Naive B cell (primary cell): Measurements from ENCODE around the gene FOCAD. TPM values are rescaled to one million over a fixed set of nuclear protein-coding genes. Genes with fewer than 3 reads are reported as not detected.

ENCODE experiments used
- ATAC-seq, 2 donors: fragments of 150-1000 bp; cut with Tn5 transposase; 2 replicates each; pipeline ENCODE4 v1.10.0; 2021; ENCODE audit warnings: low read depth in 2 of 2, mild to moderate bottlenecking in 2 of 2, moderate library complexity in 2 of 2
- DNase-seq: peaks from one replicate; pipeline ENCODE4 v3.0.0; 2022
- H3K27ac Mint-ChIP-seq, 6 donors: one replicate each; pipeline ENCODE4 v1.8.0; 2020 to 2022; ENCODE audit warnings: mild to moderate bottlenecking in 6 of 6, mixed read lengths in 6 of 6, moderate library complexity in 5 of 6, inconsistent platforms in 2 of 6
- H3K27me3 Mint-ChIP-seq, 3 donors: one replicate each; pipeline ENCODE4 v1.8.0; 2021 to 2022; ENCODE audit warnings: mixed read lengths in 3 of 3, mild to moderate bottlenecking in 1 of 3
- H3K36me3 Mint-ChIP-seq, 2 donors: one replicate each; pipeline ENCODE4 v1.8.0; 2020 to 2022; ENCODE audit warnings: mixed read lengths in 2 of 2, inconsistent platforms in 1 of 2, mild to moderate bottlenecking in 1 of 2
- H3K4me1 Mint-ChIP-seq, 3 donors: one replicate each; pipeline ENCODE4 v1.8.0; 2020 to 2022; ENCODE audit warnings: mixed read lengths in 3 of 3, inconsistent platforms in 1 of 3, mild to moderate bottlenecking in 1 of 3, moderate library complexity in 1 of 3
- H3K4me3 Mint-ChIP-seq, 8 donors: one replicate each; pipeline ENCODE4 v1.8.0; 2020 to 2022; ENCODE audit warnings: mild to moderate bottlenecking in 8 of 8, mixed read lengths in 8 of 8, moderate library complexity in 8 of 8, inconsistent platforms in 2 of 8
- H3K9me3 Mint-ChIP-seq, 7 donors: one replicate each; pipeline ENCODE4 v1.8.0; 2020 to 2022; ENCODE audit warnings: mixed read lengths in 7 of 7, mild to moderate bottlenecking in 5 of 7, inconsistent platforms in 2 of 7, moderate library complexity in 1 of 7
- polyA plus RNA-seq, 6 donors: library from polyadenylated mRNA; unstranded; fragments of 300-500 nt; fragmentation: Illumina TruSeq; gene quantifications; one replicate each; pipeline ENCODE4 v1.2.3, GENCODE V29; 2021; ENCODE audit warnings: low read depth in 6 of 6

The FOCAD gene
- polyA plus RNA-seq, 6 donors from 2014 or later = 3.0 to 9.2 (median 5.5) TPM

DNA sequence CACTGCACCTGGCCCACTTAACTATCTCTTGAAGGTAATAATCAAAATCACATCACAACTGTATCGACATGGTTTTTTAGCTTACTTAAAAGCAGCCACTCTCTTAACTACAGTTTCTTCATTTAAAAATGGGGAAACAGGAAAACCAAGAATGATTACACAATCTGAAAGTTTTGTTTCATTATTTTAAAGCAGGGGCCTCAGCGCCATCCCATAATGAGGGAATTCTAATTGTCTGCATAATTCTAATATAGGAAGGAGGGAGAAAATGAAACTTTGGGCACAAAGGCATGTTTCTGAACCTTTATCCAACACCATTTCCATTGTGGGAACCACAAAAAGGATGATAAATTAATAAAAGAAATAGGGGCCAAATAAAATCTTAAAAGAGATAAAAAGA is 339.8 kb downstream of the FOCAD start:
- Mint-ChIP-seq H3K9me3 (peaks cover 0 to 9% (median 0%) of the 10 kb centered on the region in 7 donors), H3K4me1 (peaks cover 5 to 31% (median 15%) of the 10 kb centered on the region in 3 donors), H3K27ac (peak overlapping the region in 3 of 6 donors; percentile 41 to 66 (median 62)), H3K27me3 (no peaks in the 10 kb centered on the region), H3K36me3 (peaks cover 0 to 11% of the 10 kb centered on the region in 2 donors), H3K4me3 (peak overlapping the region in 1 of 8 donors; percentile 61)
- DNase-seq (no peak), ATAC-seq (no peak)

GRCh38 chr9:21027295-21027694 is 343.2 kb downstream of the FOCAD start:
- no peak overlapping the region for H3K4me3 Mint-ChIP-seq

DNA sequence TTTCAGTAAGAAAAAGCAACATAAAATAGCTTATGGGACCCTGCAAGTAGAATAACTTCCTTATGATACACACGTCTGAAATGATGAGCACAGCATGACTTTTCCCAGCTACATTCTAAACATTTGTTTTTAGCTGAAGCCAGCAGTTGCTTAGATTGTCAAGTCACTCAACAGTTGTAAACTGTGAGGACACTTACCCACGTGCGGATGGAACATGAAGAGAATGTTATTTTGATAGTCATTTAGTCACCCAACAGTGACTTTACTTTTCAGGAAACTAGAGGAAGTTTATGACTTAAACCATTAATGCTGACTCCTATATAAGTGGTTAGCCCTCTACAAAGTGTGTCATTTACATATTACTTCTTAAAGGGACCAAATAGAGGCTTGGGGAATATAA is 344.4 kb downstream of the FOCAD start:
- Mint-ChIP-seq H3K4me1 (peaks cover 0 to 24% (median 7%) of the 10 kb centered on the region in 3 donors), H3K27ac (peak overlapping the region in 1 of 6 donors; percentile 35), H3K9me3 (peaks cover 0 to 2% (median 0%) of the 10 kb centered on the region in 7 donors), H3K27me3 (no peaks in the 10 kb centered on the region), H3K36me3 (peaks cover 0 to 11% of the 10 kb centered on the region in 2 donors), H3K4me3 (no peak overlapping the region)
- DNase-seq (no peak), ATAC-seq (no peak)

More at GRCh38 chr9:21027295-21027694, 343.2 kb downstream of the FOCAD start:
- Mint-ChIP-seq H3K36me3 (peaks cover 0 to 11% of the 10 kb centered on the region in 2 donors), H3K27me3 (no peaks in the 10 kb centered on the region), H3K4me1 (peaks cover 0 to 16% (median 7%) of the 10 kb centered on the region in 3 donors), H3K9me3 (peaks cover 0 to 4% (median 0%) of the 10 kb centered on the region in 7 donors), H3K27ac (no peak overlapping the region)
- ATAC-seq = no peak
- DNase-seq = no peak

- ATAC-seq (no peak), DNase-seq (no peak)
- Mint-ChIP-seq H3K27ac (no peak overlapping the region), H3K4me1 (peaks cover 0 to 15% (median 0%) of the 10 kb centered on the region in 3 donors), H3K9me3 (no peaks in the 10 kb centered on the region), H3K36me3 (peaks cover 0 to 4% of the 10 kb centered on the region in 2 donors), H3K4me3 (no peak overlapping the region), H3K27me3 (no peaks in the 10 kb centered on the region)
These were observed 345.6 kb downstream of the FOCAD start for GRCh38 chr9:21029661-21030060.

DNA sequence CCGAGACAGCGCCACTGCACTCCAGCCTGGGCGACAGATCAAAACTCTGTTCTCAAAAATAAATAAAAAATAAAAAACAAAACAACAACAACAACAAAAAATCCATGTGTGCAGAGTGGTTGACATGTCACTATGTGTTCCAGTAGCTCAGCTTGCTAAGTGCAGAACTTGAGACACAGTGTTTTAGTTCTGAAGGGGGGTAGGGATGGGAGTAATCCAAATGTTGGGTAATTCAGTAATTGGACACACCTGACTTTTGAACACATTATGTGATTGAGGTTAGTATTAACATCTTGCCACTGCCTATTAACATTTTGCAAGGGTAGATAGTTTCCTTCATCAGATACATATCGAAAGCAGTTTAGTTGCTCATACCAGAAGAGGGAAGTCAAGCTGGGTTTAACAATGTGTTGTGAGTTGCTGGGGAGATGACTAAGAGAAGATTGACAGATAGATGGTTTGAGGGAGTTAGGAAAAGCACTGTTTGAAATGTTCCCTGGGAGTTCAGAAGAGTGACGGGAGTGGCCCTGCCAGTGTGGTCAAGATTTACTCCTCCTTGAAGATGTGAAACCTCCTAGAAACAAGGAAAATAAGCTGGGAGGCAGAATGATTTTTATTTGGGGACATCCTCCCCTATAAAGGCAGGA is 346.5 kb downstream of the FOCAD start:
- Mint-ChIP-seq H3K4me1 (peaks cover 0 to 15% (median 0%) of the 10 kb centered on the region in 3 donors), H3K27ac (no peak overlapping the region), H3K9me3 (no peaks in the 10 kb centered on the region), H3K27me3 (no peaks in the 10 kb centered on the region), H3K36me3 (peaks cover 0 to 4% of the 10 kb centered on the region in 2 donors), H3K4me3 (no peak overlapping the region)
- peak; percentile 22 for DNase-seq
- ATAC-seq = peak; percentile 59 to 60

GRCh38 chr9:21031091-21031807 is 347.2 kb downstream of the FOCAD start, which contains the start of gene HACD4:
Gene HACD4 (minus strand): TSS chr9:21031640. CDS start chr9:21031590, 50 bp downstream.
- DNase-seq = peak; percentile 49
- ATAC-seq = peak; percentile 77 to 79
- Mint-ChIP-seq H3K36me3 (no peaks in the 10 kb centered on the region), H3K4me1 (peaks cover 0 to 15% (median 0%) of the 10 kb centered on the region in 3 donors), H3K4me3 (peak within 1 kb of the TSS in 4 of 8 donors; percentile 80 to 92 (median 82)), H3K27me3 (no peaks in the 10 kb centered on the region), H3K9me3 (no peaks in the 10 kb centered on the region), H3K27ac (peak within 1 kb of the TSS in 4 of 6 donors; percentile 34 to 77 (median 56))

GRCh38 chr9:21031808-21032183 is 347.7 kb downstream of the FOCAD start:
- Mint-ChIP-seq H3K27ac (peak overlapping the region in 2 of 6 donors; percentile 7 to 77), H3K4me3 (peak overlapping the region in 3 of 8 donors; percentile 81 to 92 (median 82)), H3K36me3 (no peaks in the 10 kb centered on the region), H3K27me3 (no peaks in the 10 kb centered on the region), H3K4me1 (peaks cover 0 to 15% (median 0%) of the 10 kb centered on the region in 3 donors), H3K9me3 (no peaks in the 10 kb centered on the region)
- DNase-seq = no peak
- no peak for ATAC-seq

DNA sequence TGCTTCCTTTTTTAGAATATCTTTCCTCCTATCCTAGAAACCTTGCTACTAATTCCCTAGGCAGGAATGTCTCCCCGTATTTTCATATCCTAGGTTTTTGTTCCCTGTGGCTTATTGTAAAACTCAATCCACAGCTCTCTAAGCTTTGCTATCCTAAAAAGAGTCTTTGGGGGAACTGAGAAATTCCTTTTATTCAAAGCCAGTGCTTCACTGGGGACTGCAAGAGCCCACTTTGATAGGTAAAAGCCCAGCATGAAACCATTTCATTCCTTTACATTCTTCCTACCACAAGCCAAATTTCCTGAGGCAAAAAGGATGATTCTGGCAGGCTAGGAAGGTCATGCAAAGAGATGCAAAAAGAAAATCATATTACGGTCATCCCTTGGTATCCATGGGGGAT is 353.2 kb downstream of the FOCAD start:
- no peaks in the 10 kb centered on the region for H3K9me3 Mint-ChIP-seq
- H3K27me3 Mint-ChIP-seq = no peaks in the 10 kb centered on the region
- ATAC-seq (no peak), DNase-seq (no peak)
- H3K27ac Mint-ChIP-seq = no peak overlapping the region
- no peak overlapping the region for H3K4me3 Mint-ChIP-seq
- H3K4me1 Mint-ChIP-seq = peaks cover 0 to 12% (median 0%) of the 10 kb centered on the region in 3 donors
- no peaks in the 10 kb centered on the region for H3K36me3 Mint-ChIP-seq

GRCh38 chr9:21039302-21039701 is 355.2 kb downstream of the FOCAD start:
- ATAC-seq (no peak), DNase-seq (no peak)
- H3K4me1 Mint-ChIP-seq = peaks cover 0 to 4% (median 4%) of the 10 kb centered on the region in 3 donors
- no peaks in the 10 kb centered on the region for H3K9me3 Mint-ChIP-seq
- no peaks in the 10 kb centered on the region for H3K27me3 Mint-ChIP-seq
- no peak overlapping the region for H3K4me3 Mint-ChIP-seq
- no peaks in the 10 kb centered on the region for H3K36me3 Mint-ChIP-seq
- no peak overlapping the region for H3K27ac Mint-ChIP-seq

DNA sequence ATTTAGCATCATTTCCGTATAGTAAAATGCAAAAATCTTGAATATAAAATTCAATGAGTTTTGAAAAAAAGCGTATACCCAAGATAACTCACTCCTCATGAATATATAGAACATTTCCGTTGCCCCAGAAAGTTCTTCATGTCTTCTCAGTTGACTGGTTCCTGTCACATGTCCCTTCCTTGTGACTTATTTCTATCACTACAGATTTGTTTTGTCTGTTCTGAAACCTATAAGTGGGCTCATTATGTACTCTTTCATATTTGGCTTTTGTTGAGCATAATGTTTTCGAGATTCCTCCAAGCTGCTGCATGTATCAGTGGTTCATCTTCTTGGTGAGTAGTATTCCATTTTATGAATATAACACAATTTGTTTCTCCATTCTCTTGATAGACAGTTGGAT is 358.4 kb downstream of the FOCAD start:
- H3K4me3 Mint-ChIP-seq = no peak overlapping the region
- no peak for ATAC-seq
- H3K27ac Mint-ChIP-seq = no peak overlapping the region

DNA sequence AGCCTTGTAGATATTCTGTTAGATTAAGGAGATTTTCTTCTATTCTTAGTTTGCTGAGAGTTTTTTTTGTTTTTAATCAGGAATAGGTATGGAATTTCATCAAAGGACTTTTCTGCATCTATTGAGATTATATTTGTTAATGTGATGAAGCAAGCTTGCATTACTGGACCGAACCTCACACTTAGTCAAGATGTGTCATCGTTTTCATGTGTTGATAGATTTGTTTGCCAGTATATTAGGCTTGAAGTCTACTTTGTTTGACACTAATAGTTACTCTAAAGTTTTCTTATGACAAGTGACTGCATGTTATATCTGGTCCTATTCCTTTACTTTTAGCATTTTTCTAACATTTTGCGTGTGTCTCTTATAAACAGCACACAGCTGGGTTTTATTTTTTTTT is 359.8 kb downstream of the FOCAD start:
- no peak for ATAC-seq
- Mint-ChIP-seq H3K27ac (no peak overlapping the region), H3K36me3 (no peaks in the 10 kb centered on the region), H3K27me3 (no peaks in the 10 kb centered on the region), H3K4me3 (no peak overlapping the region), H3K9me3 (no peaks in the 10 kb centered on the region), H3K4me1 (peaks cover 6 to 15% (median 8%) of the 10 kb centered on the region in 3 donors)
- DNase-seq = no peak

More for the DNA sequence above, 358.4 kb downstream of the FOCAD start:
- H3K36me3 Mint-ChIP-seq = no peaks in the 10 kb centered on the region
- H3K27me3 Mint-ChIP-seq = no peaks in the 10 kb centered on the region
- H3K4me1 Mint-ChIP-seq = peaks cover 3 to 7% (median 6%) of the 10 kb centered on the region in 3 donors
- no peak for DNase-seq
- no peaks in the 10 kb centered on the region for H3K9me3 Mint-ChIP-seq
